ENCODE results near the gene LUC7L2.

DNA sequence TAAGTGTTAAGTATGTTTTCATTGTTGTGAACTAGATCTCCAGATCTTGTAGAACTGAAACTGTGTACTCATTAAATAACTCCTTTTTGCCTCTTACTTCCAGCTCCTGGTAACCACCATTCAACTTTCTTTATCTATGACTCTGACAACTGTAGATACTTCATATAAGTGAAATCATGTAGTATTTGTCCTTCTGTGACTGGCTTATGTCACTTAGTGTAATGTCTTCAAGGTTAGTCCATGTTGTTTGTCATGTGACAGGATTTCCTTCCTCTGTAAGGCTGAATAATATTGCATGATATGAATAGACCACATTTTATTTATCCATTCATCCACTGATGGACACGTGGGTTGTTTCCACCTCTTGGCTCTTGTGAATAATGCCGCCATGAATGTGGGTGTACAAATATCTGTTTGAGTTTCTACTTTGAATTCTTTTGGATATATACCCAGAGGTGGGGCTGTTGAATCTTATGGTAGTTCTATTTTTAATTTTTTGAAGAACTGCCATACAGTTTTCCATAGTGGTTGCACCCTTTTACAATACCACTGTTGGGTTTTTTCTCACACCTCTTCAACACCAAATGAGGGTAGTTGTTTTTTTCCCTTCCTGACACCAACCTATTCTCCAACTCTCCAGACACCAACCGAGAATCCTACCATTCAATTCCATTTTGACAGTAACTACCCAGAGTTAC is 29.2 kb upstream of the LUC7L2 start:
- TF ChIP-seq, protein P1, sequence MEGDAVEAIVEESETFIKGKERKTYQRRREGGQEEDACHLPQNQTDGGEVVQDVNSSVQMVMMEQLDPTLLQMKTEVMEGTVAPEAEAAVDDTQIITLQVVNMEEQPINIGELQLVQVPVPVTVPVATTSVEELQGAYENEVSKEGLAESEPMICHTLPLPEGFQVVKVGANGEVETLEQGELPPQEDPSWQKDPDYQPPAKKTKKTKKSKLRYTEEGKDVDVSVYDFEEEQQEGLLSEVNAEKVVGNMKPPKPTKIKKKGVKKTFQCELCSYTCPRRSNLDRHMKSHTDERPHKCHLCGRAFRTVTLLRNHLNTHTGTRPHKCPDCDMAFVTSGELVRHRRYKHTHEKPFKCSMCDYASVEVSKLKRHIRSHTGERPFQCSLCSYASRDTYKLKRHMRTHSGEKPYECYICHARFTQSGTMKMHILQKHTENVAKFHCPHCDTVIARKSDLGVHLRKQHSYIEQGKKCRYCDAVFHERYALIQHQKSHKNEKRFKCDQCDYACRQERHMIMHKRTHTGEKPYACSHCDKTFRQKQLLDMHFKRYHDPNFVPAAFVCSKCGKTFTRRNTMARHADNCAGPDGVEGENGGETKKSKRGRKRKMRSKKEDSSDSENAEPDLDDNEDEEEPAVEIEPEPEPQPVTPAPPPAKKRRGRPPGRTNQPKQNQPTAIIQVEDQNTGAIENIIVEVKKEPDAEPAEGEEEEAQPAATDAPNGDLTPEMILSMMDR (IDR thresholded peaks at IDR 0.05) = no peak
- no peak for TF ChIP-seq POLR2A (IDR thresholded peaks at IDR 0.05)

All from body of pancreas (tissue), 4 donors.